ENCODE measurements around the gene WDR89. TPM values are rescaled to one million over a fixed set of nuclear protein-coding genes. Genes with fewer than 3 reads are reported as not detected.
A peak's percentile ranks its signal among the peaks of the same experiment; 100 is the strongest.

WDR89 gene
- total RNA-seq, 2 donors from 2014 or later: 2.6 to 7.3 TPM

GRCh38 chr14:63565448-63565847 lies 76.2 kb downstream of the WDR89 start:
- ATAC-seq: no peak
- no peak for DNase-seq
- no peaks in the 10 kb centered on the region for H3K27me3 ChIP-seq
- no peaks in the 10 kb centered on the region for H3K4me1 ChIP-seq
- H3K4me3 ChIP-seq: no peak overlapping the region
- H3K27ac ChIP-seq: no peak overlapping the region
- intact Hi-C loops (cut with DNase I): no loop called here
- WGBS, 2 donors: 68 to 77% methylated on average over 3 of the region's 3 CpGs
- no peaks in the 10 kb centered on the region for H3K36me3 ChIP-seq (replicated peaks in 1 of 2; ENCODE audit: insufficient read depth in 1 of 2, low read depth in 2 of 2)
- TF ChIP-seq CTCF (IDR thresholded peaks at IDR 0.05): no peak
- no peaks in the 10 kb centered on the region for H3K9me3 ChIP-seq

GRCh38 chr14:63564318-63564717 lies 77.4 kb downstream of the WDR89 start:
- ATAC-seq (no peak), DNase-seq (peak in 1 of 4 donors; percentile 3)

GRCh38 chr14:63563370-63564026 lies 78.2 kb downstream of the WDR89 start:
- H3K4me1 ChIP-seq: no peaks in the 10 kb centered on the region
- H3K36me3 ChIP-seq (replicated peaks in 1 of 2; ENCODE audit: insufficient read depth in 1 of 2, low read depth in 2 of 2): no peaks in the 10 kb centered on the region
- H3K4me3 ChIP-seq: no peak overlapping the region
- DNase-seq (no peak), ATAC-seq (no peak)
- H3K27me3 ChIP-seq: no peaks in the 10 kb centered on the region
- TF ChIP-seq POLR2A (IDR thresholded peaks at IDR 0.05): no peak
- no peak for TF ChIP-seq CTCF (IDR thresholded peaks at IDR 0.05)
- no peak overlapping the region for H3K27ac ChIP-seq
- H3K9me3 ChIP-seq: no peaks in the 10 kb centered on the region
- 72 to 74% methylated on average over 7 of the region's 7 CpGs for WGBS, 2 donors
- intact Hi-C loops (cut with DNase I): no loop called here

More at GRCh38 chr14:63564318-63564717, 77.4 kb downstream of the WDR89 start:
- TF ChIP-seq POLR2A (IDR thresholded peaks at IDR 0.05) (no peak), CTCF (IDR thresholded peaks at IDR 0.05) (no peak)
- intact Hi-C loops (cut with DNase I): no loop called here
- Histone ChIP-seq H3K27me3 (no peaks in the 10 kb centered on the region), H3K4me1 (no peaks in the 10 kb centered on the region), H3K36me3 (replicated peaks in 1 of 2; ENCODE audit: insufficient read depth in 1 of 2, low read depth in 2 of 2) (no peaks in the 10 kb centered on the region), H3K9me3 (no peaks in the 10 kb centered on the region), H3K27ac (no peak overlapping the region), H3K4me3 (no peak overlapping the region)
- WGBS, 2 donors: 33 to 44% methylated on average over 1 of the region's 1 CpG

- no peaks in the 10 kb centered on the region for H3K27me3 ChIP-seq
Observed at GRCh38 chr14:63562405-63562804, 79.3 kb downstream of the WDR89 start.

More at GRCh38 chr14:63562405-63562804, 79.3 kb downstream of the WDR89 start:
- no peak for DNase-seq
- WGBS, 2 donors: 77 to 80% methylated on average over 3 of the region's 3 CpGs
- Histone ChIP-seq H3K36me3 (replicated peaks in 1 of 2; ENCODE audit: insufficient read depth in 1 of 2, low read depth in 2 of 2) (no peaks in the 10 kb centered on the region), H3K27ac (no peak overlapping the region), H3K9me3 (no peaks in the 10 kb centered on the region), H3K4me1 (no peaks in the 10 kb centered on the region), H3K4me3 (no peak overlapping the region)
- ATAC-seq: no peak
- TF ChIP-seq POLR2A (IDR thresholded peaks at IDR 0.05) (no peak), CTCF (IDR thresholded peaks at IDR 0.05) (no peak)
- intact Hi-C loops (cut with DNase I): no loop called here

All from body of pancreas (tissue), 4 donors.